Dedifferentiated amniotic fluid mesenchymal stem cell (primary cell): ENCODE measurements around the gene PPDPF.
A peak's percentile ranks its signal among the peaks of the same experiment; 100 is the strongest.

Experiments used
- DNase-seq: peaks from one replicate; pipeline ENCODE4 v3.0.0-alpha.2; 2016; ENCODE audit errors: extremely low spot score

Gene PPDPF

DNA sequence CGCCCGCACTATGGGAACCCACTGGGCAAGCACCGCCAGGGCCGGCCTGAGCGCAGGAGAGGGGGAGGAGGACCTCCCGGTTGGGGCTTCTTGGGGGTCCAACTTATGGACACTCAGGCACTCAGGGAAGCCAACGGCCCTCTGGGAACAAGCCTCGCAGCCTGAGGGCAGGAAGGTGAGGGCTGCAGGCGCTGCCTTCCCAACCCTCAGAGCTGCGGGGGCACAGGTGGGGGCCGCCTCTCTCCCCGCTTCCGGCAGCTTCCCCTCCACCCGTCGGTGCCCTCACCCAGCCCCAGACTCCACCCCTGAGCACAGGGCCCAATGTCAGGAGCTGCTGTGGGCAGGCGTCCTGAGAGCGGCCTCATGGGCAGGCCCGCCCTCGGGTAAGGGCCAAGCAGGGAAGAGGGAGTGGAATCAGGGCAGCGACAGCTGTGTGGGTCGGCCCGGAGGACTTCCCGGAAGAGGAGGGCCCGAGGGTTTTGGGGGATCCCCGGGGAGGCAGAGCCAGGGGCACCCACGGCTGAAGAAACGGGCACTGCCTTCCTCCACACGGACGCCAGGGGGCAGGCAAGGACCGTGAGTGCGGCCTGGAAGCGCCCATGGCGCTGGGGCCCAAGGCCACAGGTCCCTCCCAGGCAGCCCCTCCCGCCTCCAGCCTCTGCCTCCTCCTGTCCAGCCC is 17.1 kb downstream of the PPDPF start:
- peak; percentile 85 for DNase-seq

DNA sequence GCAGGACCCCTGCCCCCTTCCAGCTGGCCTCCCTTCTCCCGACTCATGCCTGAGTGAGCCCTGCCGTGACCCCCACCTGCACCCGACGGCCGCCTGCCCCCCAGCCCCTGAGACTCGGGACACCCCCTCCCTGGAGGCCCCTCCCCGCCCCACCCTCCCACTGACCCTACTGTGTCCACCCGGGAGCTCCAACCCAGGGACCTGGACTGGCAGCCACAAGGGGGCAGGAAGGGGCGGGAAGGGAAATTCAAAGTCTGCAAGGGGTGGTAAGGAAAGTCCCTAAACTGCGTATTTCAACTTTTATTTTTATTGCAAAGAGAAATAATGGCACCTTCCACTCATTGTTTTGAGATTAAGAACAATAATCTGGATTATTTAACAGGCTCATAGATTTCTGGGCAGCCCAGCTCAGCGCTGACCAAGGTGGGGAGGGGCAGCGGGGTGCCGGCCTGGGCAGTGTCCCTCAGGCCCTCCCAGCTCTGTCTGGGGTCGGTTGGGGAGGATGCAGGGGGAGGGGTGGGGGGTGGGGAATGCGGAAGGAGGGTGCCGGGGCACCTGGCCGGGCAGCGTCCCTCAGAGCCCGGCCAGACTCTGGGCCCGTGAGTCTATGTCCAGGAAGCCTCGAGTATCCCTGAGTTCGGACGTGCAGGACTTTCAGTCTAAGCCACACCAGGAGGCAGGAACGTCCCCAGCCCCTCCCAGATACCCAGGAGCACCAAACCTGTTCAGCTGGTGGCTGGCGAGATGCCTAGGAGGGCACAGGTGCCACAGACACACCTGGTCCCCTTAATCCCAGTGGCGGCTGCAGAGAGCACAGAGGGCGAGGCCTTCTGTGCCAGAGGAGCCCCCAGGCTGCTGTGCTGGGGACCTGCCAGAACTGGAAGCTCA is 17.9 kb downstream of the PPDPF start:
- no peak for DNase-seq

DNA sequence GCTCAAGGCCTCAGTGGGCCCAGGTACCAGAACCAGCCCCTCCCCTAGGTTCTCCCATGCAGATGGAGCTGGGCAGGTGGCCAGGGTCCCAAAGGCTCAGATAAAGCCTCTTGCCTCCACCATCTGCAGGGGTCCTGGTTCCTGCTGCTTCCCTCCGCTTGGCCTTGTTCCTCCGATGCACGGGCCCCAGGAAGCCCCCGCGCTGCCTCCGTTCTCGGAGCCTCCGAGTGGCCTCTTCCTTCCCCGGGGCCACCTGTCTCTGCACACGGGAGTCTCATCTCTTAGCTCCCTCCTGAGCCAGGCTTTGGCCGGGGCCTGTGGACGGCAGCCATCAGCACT is 18.5 kb downstream of the PPDPF start:
- DNase-seq: no peak

DNA sequence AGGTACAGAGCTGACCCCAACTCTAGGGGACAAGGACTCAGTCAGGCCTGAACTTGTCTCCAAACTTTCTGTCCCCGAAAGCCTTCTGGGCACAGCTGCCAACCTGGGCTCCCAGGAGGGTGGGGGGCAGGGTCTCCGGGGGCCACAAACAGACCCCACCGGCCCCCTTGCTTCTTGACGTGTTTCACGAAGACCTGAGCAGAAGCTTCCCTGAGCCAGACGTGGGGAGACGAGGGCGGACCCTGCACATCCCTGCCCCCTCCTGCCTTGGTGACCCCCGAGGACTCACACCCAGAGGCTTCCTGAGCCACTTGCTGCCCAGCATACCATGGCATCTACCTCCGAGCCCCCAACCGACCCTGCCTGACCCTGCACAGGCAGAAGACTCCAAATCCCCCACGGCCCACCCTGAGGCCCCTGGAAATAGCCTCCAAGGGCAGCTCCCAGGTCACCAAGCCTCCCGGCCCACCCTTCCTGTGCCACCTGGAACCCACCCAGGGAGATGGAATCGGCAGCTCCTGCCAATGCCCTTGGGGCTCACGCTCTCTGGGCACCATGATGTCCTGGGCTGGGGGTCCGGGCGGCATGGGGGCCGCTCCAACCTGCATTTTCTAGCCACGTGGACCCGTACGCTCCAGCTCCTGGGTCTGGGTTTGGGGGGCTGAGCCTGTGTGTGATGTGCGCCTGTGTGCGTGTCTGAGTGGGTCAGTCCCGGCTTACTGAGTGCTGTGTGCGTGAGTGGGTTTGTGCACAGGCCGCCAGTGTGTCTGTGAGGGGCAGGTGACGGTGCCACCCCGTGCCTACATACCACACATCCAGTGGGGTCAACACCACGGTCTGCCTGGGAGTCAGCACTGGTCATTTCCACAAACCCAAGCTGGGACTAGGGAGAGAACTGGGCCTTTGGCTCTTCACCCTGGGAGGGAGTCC is 19.1 kb downstream of the PPDPF start:
- DNase-seq: no peak

DNA sequence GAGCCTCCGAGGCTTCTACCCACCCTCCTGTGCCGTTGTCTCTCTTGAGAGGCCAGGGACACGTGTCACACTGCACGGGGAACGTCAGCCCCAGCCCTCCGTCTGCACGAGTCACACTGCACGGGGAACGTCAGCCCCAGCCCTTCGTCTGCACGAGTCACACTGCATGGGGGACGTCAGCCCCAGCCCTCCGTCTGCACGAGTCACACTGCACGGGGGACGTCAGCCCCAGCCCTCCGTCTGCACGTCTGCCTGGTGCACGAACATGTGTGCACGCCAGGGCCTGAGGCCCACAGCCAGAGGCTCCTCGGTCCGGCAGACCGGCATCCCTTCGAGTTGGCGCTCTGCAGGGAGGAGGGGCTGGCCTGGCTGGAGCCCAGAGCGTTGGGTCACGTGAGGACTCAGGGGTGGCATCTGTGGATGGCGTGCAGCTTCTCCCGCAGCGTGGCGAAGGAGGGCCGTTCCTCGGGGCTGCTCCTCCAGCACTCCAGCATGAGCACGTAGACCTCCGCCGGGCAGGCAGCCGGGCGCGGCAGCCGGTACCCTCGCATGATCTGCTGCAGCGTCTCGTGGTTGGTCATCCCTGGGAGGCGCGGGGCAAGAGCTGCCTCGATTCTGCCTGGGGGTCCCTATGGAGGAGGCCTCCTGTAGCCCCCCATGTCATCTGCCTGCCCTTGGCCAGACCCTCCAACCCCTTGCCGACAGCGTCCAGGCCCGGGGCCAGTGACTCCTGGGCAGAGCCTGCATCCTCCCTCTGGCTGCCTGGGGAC is 20.0 kb downstream of the PPDPF start:
- no peak for DNase-seq

DNA sequence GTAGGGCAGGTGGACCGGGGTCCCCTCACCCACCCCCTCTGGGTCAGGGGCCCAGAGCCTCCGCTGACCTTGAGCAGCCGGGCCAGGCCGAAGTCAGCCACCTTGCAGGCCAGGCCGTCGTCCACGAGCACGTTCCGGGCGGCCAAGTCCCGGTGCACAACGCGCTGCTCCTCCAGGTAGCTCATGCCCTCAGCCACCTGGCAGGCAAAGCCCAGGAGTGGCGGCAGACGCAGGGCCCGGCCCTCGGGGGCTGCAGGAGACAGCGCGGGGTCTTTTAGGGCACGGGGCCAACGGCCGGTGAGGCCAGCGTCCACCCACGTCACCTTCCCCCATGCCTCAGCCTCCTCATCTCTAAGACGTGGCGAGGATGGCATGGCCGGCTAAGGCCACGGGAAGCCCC is 20.8 kb downstream of the PPDPF start:
- no peak for DNase-seq

DNA sequence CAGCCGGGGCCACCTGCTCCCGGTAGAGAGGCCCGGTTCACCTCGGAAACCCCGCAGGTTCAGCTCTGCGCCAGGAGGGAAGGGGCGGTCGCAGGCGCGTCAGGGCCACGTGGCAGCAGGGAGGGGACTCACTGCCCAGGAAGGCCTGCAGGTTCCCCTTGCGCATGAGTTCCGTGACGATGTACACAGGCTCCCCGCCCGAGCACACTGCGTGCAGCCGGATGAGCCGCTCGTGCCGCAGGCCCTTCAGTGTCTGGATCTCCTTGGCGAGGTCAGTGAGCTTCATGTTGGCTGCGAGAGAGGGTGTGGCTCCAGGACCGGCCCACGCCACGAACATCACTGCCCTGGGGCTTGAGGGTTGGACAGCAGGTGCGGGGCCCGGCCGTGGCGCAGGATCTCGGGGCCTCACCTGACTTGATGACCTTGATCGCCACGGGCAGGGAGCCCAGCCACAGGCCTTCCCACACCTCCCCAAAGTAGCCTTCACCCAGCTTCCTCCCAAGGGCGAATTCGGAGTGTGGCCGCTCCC is 21.5 kb downstream of the PPDPF start:
- DNase-seq: no peak

DNA sequence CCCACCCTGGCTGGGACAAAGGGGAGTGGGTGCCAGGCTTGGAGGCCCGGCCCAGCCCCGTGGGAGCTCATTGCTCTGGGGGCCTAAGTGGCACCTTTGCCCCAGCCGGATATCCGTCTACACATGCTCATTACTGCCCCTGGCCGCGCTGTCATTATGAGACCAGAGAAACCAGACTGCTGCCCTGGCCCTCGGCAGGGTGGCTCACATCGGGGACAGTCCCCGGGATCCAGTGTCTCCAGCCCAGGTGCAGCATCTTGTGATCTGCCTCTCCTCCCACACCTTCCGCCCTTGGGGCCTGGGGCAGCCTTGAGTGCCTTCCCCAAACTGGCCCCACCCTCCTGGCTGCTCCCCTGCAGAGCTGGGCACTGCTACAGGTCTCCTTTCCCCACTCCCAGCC is 22.1 kb downstream of the PPDPF start:
- no peak for DNase-seq

DNA sequence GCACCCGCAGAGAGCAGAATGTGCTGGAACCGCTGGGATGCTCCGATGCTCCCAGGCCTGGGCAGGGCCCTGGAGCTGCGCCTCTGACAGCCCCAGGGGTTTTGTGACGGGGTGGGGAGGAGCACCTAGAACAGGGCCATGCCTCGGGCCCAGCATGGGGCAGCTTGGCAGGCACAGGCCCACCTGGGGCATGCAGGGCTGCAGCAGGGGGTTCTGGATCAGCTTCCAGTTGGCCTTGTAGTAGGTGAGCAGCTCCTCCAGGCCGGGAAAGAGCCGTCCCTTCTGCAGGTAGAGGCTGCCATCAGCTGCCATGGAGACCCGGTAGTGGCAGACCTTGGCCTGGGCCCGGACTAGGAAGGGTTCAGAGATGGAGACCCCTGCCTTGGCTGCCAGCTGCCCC is 22.6 kb downstream of the PPDPF start:
- DNase-seq: no peak

DNA sequence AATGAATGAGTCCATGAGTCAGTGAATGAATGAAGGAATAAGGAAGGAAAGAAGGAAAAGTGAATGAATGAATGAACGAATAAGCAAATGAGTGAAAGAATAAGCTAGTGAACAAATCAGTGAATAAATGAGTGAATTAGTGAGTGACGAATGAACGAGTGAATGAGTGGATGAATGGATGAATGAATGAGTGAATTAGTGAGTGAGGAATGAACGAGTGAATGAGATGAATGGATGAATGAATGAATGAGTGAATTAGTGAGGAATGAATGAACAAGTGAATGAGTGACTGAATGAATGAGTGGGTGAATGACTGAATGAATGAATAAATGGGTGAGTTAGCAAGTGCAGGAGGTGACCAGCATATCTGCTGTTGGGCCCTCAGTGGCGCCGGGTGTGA is 23.2 kb downstream of the PPDPF start:
- no peak for DNase-seq

DNA sequence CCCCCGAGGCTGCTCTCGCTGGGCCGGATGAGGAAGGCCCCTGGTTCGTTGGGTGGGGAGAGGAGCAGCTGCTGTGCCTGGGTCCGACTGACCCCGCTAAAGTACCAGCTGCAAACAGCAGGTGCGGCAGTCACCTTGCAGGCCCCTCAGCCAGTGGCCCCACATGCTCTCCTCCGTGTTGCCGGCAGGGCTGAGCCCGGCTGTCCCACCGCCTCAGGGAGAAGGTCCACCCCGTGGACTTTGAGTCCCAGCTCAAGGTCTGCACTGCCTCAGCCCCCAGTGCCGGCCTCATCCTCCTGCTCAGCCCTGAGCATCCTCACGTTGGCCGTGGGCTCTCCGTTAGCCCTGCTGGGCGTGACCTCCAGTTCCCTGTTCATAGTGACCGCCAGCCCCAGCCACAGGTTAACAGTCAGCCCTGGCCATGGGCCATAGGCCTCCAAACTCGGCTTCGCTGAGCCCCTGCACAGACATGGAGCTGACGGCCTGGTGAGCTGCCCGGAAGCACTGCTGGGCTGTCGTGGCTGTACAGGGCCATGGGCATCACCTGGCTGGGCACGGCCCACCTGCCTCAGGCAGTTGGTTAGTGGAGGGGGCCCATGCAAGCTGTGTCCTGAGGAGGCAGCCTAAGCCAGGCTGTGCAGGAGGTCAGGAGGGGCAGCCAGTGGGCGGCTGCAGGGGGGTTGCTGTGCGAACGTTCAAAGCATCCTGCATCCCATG is 23.8 kb downstream of the PPDPF start:
- no peak for DNase-seq

DNA sequence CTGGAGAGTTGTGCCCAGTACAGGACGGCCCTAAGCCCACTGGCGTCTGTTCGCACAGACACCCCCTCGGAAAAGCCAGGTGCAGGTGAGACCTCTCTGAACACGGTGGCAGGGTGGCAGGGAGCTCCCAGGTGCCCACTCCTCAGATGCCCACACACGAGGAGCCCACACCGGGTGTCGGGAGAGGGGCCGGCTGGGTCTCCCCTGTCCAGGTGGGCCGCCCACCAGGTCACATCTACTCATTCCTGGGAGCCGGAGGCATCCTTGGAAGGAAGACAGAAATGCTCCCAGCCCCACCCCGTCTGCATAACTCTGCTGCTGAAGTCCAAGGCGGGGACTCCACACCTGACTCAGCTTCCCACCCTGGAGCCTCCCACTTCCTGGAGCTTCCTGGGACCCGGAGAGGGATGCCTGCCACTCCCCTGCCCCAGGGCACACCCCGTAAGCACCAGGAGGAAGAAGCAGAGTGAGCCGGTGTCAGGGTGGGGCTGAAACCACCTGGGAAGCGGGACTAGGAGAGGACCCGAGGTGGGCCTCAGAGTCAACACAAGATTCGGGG is 24.5 kb downstream of the PPDPF start:
- DNase-seq: no peak

DNA sequence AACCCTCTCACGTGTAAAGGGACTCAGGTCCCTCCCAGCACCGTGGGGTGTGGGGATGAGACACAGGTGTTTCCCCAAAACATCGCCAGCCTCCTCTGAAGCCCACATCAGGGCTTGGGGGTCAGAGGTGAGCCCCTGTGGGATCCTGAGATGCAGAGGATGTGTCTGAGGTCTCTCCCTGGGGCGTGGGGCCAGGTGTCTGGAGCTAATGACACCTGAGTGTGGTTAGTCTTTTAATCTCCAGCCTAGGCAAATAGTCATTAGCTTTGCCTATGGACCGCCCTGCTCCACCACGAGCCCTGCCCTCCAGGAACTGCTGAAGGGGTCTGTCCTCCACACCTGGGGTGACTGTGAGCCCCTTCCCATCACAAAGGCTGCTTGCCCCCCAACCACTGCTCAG is 25.2 kb downstream of the PPDPF start:
- no peak for DNase-seq

DNA sequence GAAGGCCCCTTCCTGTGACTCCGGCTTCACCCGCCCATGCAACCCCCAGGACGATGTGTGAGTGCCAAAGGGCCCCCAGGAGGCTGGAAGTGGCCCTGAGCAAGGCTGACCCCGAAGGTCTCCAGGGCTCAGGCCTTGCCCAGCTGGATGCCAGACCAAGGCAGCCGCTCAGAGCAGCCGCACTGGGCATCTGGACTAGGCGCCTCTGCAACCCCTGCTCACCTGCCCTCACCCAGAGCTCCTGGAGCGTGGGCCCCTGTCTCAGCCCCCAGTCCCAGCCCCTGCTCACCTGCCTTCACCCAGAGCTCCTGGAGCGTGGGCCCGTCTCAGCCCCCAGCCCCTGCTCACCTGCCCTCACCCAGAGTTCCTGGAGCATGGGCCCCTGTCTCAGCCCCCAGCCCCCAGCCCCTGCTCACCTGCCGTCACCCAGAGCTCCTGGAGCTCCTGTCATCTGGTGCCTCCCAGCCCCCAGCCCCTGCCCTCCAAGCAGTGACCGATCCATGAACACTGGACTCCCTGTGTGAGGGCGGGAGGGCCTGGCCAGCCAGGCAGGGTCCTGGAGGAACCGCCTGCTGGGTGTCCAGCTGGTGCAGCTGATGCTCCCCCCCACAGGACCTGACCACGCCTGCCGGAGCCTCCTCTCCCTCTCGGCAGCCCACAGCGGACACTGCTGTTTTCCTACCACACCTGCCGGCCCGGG is 25.8 kb downstream of the PPDPF start:
- no peak for DNase-seq

DNA sequence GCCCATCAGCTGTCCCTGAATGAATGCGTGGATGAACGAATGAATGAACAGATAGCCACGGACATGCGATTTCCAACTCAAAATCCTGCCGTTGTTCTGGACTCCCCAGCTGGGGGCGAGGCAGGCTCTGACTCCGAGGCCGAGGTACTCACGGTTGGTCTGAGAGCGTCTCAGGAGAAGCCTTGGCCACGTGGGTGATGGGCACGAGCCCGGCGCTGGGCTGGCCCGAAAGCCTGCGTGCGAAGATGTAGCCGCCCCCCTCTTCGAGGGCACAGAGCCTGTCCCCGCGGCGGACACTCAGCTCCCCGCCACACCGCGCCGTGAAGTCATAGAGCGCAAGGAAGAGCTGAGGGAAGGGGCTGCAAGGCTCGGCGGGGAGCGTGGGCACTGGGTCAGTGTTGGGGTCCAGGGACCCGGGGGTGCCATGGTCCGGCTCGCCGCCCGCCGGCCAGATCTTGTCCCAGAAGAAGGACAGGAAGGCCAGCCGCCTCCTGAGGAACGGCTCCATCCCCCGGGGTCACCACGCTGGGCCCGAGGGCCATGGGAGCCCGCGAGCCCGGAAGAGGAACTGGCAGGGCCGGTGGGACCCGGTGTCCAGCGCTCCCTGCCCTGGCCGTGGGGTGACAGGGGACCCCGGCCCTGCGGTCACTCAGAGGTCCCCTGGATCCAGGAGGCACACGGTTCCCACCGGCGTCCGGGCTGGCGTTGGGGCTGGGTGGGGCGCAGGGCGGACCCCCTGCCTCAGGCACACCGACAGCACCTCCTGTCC is 26.6 kb downstream of the PPDPF start:
- no peak for DNase-seq

DNA sequence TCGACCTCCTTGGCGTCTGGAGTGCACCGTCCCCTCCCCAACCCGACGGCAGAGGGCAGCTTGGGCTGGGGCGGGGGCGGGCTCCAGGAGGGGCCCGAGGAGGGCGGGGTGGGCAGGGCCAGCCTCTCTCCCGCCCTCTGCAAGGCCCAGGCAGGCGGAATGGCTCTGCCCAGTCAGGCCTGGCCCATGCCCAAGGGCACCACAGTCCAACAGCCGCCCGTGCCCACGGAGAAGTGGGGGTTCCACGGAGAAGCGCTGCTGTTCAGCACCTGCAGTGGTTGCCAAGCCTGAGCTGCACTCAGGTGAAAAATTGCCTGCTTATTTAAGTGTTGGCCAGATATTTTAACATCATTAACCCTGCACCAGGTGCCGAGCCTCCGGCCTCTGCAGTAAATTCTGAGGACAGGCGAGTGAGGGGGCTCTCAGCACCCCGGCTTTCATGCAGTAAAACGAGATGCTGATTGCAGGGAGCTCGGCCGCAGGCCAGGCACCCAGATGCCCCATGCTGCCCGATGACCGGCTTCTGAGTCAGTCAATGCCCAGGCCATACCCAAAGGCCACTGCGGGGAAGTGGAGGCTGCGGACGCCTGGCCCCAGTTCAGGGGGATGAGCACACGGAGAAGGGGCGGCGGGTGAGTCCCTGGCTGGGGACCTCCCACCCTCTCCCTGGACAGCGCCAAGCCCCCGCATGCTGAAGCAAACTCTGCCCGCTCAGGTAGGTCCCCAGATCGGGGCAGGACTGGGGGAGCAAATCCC is 27.3 kb downstream of the PPDPF start, which contains the start of gene SRMS:
SRMS (minus strand) TSS at position 25 of the 756 bp plus-strand sequence. CDS start 286 bp downstream, outside the sequence.
- DNase-seq: no peak

DNA sequence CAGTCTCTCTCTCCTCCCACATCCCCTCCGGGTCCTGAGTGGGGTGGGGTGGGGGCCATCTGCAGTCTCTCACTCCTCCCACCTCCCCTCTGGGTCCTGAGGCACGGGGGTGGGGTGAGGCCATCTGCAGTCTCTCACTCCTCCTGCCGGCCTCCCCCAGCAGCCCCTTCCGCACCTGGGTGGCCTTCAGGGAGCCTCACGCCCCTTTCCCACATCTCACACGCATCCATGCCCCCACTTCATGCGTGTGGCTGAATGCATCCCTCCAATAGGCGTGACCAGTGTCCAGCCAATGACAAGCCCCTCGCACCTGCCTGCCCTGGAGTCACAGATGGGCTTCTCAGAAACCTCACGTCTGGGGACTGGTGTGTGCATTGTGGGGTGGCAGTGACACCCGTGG is 28.0 kb downstream of the PPDPF start:
- no peak for DNase-seq

DNA sequence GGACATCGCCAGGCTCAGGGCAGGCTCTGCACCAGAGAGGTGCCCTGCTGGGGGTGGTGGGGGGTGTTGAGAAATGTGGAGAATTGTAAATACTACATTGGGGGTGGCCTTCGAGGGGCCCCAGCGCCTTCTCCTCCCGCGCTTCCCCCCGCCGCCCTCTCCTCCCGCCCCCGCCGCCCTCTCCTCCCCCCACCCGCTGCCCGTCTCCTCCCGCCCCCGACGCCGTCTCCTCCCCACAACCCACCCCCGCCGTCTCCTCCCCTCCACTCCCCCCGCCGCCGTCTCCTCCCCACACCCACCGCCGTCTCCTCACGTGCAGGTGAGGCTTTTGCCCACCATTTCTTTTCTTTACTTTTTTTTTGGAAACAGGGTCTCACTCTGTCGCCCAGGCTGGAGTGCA is 28.5 kb downstream of the PPDPF start:
- no peak for DNase-seq
